Islet of Langerhans (tissue), 1 donor: ENCODE measurements around the gene SPATA6L.

Experiments
- FAIRE-seq: peaks from one replicate; lab custom pipeline; 2011; peaks lifted over from hg19 to GRCh38; lab: Jason Lieb, UNC

SPATA6L gene

GRCh38 chr9:4583001-4583400 is 83.3 kb downstream of the SPATA6L start:
- no peak for FAIRE-seq

GRCh38 chr9:4581861-4582565 is 84.3 kb downstream of the SPATA6L start:
- no peak for FAIRE-seq

GRCh38 chr9:4581035-4581760 is 85.1 kb downstream of the SPATA6L start:
- FAIRE-seq = no peak

GRCh38 chr9:4579001-4579400 is 87.3 kb downstream of the SPATA6L start:
- FAIRE-seq = no peak

GRCh38 chr9:4576448-4576847 is 89.8 kb downstream of the SPATA6L start:
- FAIRE-seq = no peak

- no peak for FAIRE-seq
These were observed 90.3 kb downstream of the SPATA6L start for GRCh38 chr9:4575997-4576396.

GRCh38 chr9:4574657-4575243 is 91.5 kb downstream of the SPATA6L start:
- no peak for FAIRE-seq

- no peak for FAIRE-seq
These were observed 92.5 kb downstream of the SPATA6L start for GRCh38 chr9:4573634-4574389.

- FAIRE-seq = no peak
These were observed 93.1 kb downstream of the SPATA6L start for GRCh38 chr9:4573176-4573575.

GRCh38 chr9:4572184-4572826 is 94.0 kb downstream of the SPATA6L start:
- no peak for FAIRE-seq

GRCh38 chr9:4569101-4569500 is 97.2 kb downstream of the SPATA6L start:
- no peak for FAIRE-seq

GRCh38 chr9:4567601-4568000 is 98.7 kb downstream of the SPATA6L start:
- FAIRE-seq = no peak

GRCh38 chr9:4566806-4567205 is 99.5 kb downstream of the SPATA6L start:
- no peak for FAIRE-seq

GRCh38 chr9:4563105-4563504 is 103.2 kb downstream of the SPATA6L start:
- FAIRE-seq = no peak

GRCh38 chr9:4559261-4560182 is 106.8 kb downstream of the SPATA6L start:
- FAIRE-seq = no peak

GRCh38 chr9:4558371-4558998 is 107.8 kb downstream of the SPATA6L start:
- FAIRE-seq = no peak

GRCh38 chr9:4555236-4555635 is 111.0 kb downstream of the SPATA6L start:
- FAIRE-seq = no peak

- no peak for FAIRE-seq
These were observed 112.3 kb downstream of the SPATA6L start for GRCh38 chr9:4553951-4554381.

GRCh38 chr9:4550777-4551484 is 115.3 kb downstream of the SPATA6L start:
- no peak for FAIRE-seq

- no peak for FAIRE-seq
These were observed 116.5 kb downstream of the SPATA6L start for GRCh38 chr9:4549751-4550295.
